MM.1S (cell line): ENCODE data around the gene CREB3L1.

Experiments used
- DNase-seq: peaks from one replicate; pipeline ENCODE4 v3.0.0-alpha.2; 2015
- H2AFZ ChIP-seq: fragments of 300-600 bp; sonication (generic); 2 replicates; pipeline ENCODE4 v1.6.0; 2016; ENCODE audit warnings: antibody characterized with exemption, low read length
- H3F3A ChIP-seq: fragments of 300-600 bp; sonication (generic); 2 replicates; pipeline ENCODE4 v1.6.1; 2016; ENCODE audit warnings: mild to moderate bottlenecking, antibody characterized with exemption, low read length, moderate library complexity, mixed read lengths; ENCODE audit not compliant: insufficient read depth
- H3K27ac ChIP-seq: fragments of 300-600 bp; sonication (generic); 2 replicates; pipeline ENCODE4 v1.5.1; 2016; ENCODE audit warnings: mild to moderate bottlenecking, low read length
- H3K27me3 ChIP-seq: fragments of 300-600 bp; sonication (generic); replicated peaks from 2 replicates; pipeline ENCODE4 v1.6.0; 2016; ENCODE audit warnings: low read length; ENCODE audit not compliant: insufficient read depth
- H3K36me3 ChIP-seq: fragments of 300-600 bp; sonication (generic); replicated peaks from 2 replicates; pipeline ENCODE4 v1.6.1; 2016; ENCODE audit warnings: mild to moderate bottlenecking, low read length, mixed read lengths; ENCODE audit not compliant: insufficient read depth
- H3K4me1 ChIP-seq: fragments of 300-600 bp; sonication (generic); 2 replicates; pipeline ENCODE4 v1.6.1; 2016; ENCODE audit warnings: low read length, mixed read lengths
- H3K4me2 ChIP-seq: fragments of 300-600 bp; sonication (generic); 2 replicates; pipeline ENCODE4 v1.6.0; 2016; ENCODE audit warnings: low read depth, low read length
- H3K4me3 ChIP-seq: fragments of 300-600 bp; sonication (generic); 2 replicates; pipeline ENCODE4 v1.5.1; 2016; ENCODE audit warnings: low read length, mixed read lengths
- H3K79me2 ChIP-seq: fragments of 300-600 bp; sonication (generic); 2 replicates; pipeline ENCODE4 v1.6.1; 2016; ENCODE audit warnings: mixed run types, low read length, mixed read lengths
- H3K9ac ChIP-seq: fragments of 300-600 bp; sonication (generic); 2 replicates; pipeline ENCODE4 v1.6.1; 2016; ENCODE audit warnings: low read length, mixed read lengths
- H3K9me2 ChIP-seq: fragments of 300-600 bp; sonication (generic); replicated peaks from 2 replicates; pipeline ENCODE4 v1.6.1; 2016; ENCODE audit warnings: mild to moderate bottlenecking, low read length, mixed read lengths; ENCODE audit not compliant: insufficient read depth
- H3K9me3 ChIP-seq: fragments of 300-600 bp; sonication (generic); replicated peaks from 2 replicates; pipeline ENCODE4 v1.6.1; 2016; ENCODE audit warnings: mild to moderate bottlenecking, low read length, mixed read lengths; ENCODE audit not compliant: insufficient read depth
- H4K20me1 ChIP-seq: fragments of 300-600 bp; sonication (generic); 2 replicates; pipeline ENCODE4 v1.6.1; 2016; ENCODE audit warnings: mild to moderate bottlenecking, low read length, moderate library complexity, mixed read lengths; ENCODE audit not compliant: insufficient read depth
- CTCF ChIP-seq: fragments of 300-600 bp; sonication (generic); IDR thresholded peaks from 2 replicates; pipeline ENCODE4 v1.5.1; 2016; ENCODE audit warnings: antibody characterized with exemption, low read length, mixed read lengths
- EZH2 ChIP-seq: fragments of 300-600 bp; sonication (generic); optimal IDR thresholded peaks from 2 replicates; pipeline ENCODE3; 2017; ENCODE audit warnings: low read depth, mild to moderate bottlenecking, antibody characterized with exemption, low read length, mixed read lengths
- EZH2phosphoT487 ChIP-seq: fragments of 300-600 bp; sonication (generic); IDR thresholded peaks from 2 replicates; pipeline ENCODE4 v1.6.1; 2018; ENCODE audit warnings: antibody characterized with exemption, low read length

CREB3L1 gene

GRCh38 chr11:46296059-46296527 lies 18.6 kb downstream of the CREB3L1 start:
- peaks cover 51% of the 10 kb centered on the region for H3K27me3 ChIP-seq
- no peaks in the 10 kb centered on the region for H3K9me3 ChIP-seq
- H3K9ac ChIP-seq = peak overlapping the region; percentile 29; the same call in 1 of the 2 replicates
- H3K27ac ChIP-seq = no peak overlapping the region
- peaks cover 4% of the 10 kb centered on the region for H3K4me1 ChIP-seq
- H3K36me3 ChIP-seq = no peaks in the 10 kb centered on the region
- TF ChIP-seq EZH2 = no peak
- no peak for TF ChIP-seq EZH2phosphoT487
- no peak for TF ChIP-seq CTCF
- H3K4me3 ChIP-seq = peak overlapping the region; percentile 60
- peak overlapping the region; percentile 94 for H3K4me2 ChIP-seq
- H4K20me1 ChIP-seq = no peaks in the 10 kb centered on the region
- no peaks in the 10 kb centered on the region for H3K79me2 ChIP-seq
- H2AFZ ChIP-seq = peak overlapping the region; percentile 71
- H3K9me2 ChIP-seq = no peaks in the 10 kb centered on the region
- H3F3A ChIP-seq = no peaks in the 10 kb centered on the region
- no peak for DNase-seq

- H4K20me1 ChIP-seq = no peaks in the 10 kb centered on the region
- no peaks in the 10 kb centered on the region for H3K36me3 ChIP-seq
- no peak overlapping the region for H3K4me3 ChIP-seq
- TF ChIP-seq EZH2phosphoT487 (no peak), CTCF (no peak), EZH2 (no peak)
- no peak overlapping the region for H3K27ac ChIP-seq
- peaks cover 4% of the 10 kb centered on the region for H3K4me1 ChIP-seq
- no peaks in the 10 kb centered on the region for H3F3A ChIP-seq
- H3K9me3 ChIP-seq = no peaks in the 10 kb centered on the region
- peaks cover 44% of the 10 kb centered on the region for H3K27me3 ChIP-seq
- H2AFZ ChIP-seq = peak overlapping the region; percentile 71; the same call in 1 of the 2 replicates
- H3K9me2 ChIP-seq = no peaks in the 10 kb centered on the region
- H3K9ac ChIP-seq = no peak overlapping the region
- H3K79me2 ChIP-seq = no peaks in the 10 kb centered on the region
- DNase-seq = no peak
- peak overlapping the region; percentile 94; the same call in 1 of the 2 replicates for H3K4me2 ChIP-seq
These were observed 19.3 kb downstream of the CREB3L1 start for GRCh38 chr11:46296528-46297448.

GRCh38 chr11:46298699-46299433 lies 21.4 kb downstream of the CREB3L1 start:
- H3K4me2 ChIP-seq = no peak overlapping the region
- H3K27ac ChIP-seq = no peak overlapping the region
- 0 out of 2 replicates have a peak, but pooled peaks cover 4% of the 10 kb centered on the region for H3F3A ChIP-seq
- no peak overlapping the region for H2AFZ ChIP-seq
- H3K4me1 ChIP-seq = peaks cover 4% of the 10 kb centered on the region
- no peaks in the 10 kb centered on the region for H3K9me2 ChIP-seq
- no peaks in the 10 kb centered on the region for H3K79me2 ChIP-seq
- no peaks in the 10 kb centered on the region for H3K36me3 ChIP-seq
- TF ChIP-seq EZH2phosphoT487 (no peak), EZH2 (no peak), CTCF (no peak)
- H4K20me1 ChIP-seq = no peaks in the 10 kb centered on the region
- no peaks in the 10 kb centered on the region for H3K9me3 ChIP-seq
- peaks cover 23% of the 10 kb centered on the region for H3K27me3 ChIP-seq
- no peak for DNase-seq
- no peak overlapping the region for H3K9ac ChIP-seq
- H3K4me3 ChIP-seq = no peak overlapping the region
